ENCODE results near the gene FASN.

DNA sequence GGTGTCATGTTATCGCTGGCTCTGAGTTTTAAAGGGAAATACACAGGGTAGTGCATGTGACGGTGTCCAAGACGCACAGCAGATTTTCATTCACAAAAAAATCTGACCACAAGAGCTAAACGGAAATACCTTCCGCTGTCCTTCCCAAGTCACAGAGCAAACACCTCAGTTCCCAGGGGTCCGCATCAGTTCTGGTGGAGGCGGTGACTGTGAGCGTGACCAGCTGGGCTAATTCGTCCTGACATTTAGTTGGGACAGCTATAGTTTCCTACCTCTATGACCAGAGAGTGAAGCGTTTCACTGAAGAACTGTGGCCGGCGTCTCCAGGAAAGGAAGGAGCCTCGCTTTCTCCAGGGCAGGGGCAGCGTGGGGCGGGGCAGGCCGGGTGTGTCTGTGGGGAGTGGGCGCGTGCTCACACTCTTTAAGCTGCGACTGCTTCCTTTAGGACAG is 10.5 kb upstream of the FASN start:
- TF ChIP-seq POLR2A (IDR thresholded peaks at IDR 0.05): no peak
- TF ChIP-seq, protein P1, sequence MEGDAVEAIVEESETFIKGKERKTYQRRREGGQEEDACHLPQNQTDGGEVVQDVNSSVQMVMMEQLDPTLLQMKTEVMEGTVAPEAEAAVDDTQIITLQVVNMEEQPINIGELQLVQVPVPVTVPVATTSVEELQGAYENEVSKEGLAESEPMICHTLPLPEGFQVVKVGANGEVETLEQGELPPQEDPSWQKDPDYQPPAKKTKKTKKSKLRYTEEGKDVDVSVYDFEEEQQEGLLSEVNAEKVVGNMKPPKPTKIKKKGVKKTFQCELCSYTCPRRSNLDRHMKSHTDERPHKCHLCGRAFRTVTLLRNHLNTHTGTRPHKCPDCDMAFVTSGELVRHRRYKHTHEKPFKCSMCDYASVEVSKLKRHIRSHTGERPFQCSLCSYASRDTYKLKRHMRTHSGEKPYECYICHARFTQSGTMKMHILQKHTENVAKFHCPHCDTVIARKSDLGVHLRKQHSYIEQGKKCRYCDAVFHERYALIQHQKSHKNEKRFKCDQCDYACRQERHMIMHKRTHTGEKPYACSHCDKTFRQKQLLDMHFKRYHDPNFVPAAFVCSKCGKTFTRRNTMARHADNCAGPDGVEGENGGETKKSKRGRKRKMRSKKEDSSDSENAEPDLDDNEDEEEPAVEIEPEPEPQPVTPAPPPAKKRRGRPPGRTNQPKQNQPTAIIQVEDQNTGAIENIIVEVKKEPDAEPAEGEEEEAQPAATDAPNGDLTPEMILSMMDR (IDR thresholded peaks at IDR 0.05): no peak

Measured in Peyer's patch (tissue), 4 donors.